ENCODE results near the gene ZCCHC24.

The ZCCHC24 gene

DNA sequence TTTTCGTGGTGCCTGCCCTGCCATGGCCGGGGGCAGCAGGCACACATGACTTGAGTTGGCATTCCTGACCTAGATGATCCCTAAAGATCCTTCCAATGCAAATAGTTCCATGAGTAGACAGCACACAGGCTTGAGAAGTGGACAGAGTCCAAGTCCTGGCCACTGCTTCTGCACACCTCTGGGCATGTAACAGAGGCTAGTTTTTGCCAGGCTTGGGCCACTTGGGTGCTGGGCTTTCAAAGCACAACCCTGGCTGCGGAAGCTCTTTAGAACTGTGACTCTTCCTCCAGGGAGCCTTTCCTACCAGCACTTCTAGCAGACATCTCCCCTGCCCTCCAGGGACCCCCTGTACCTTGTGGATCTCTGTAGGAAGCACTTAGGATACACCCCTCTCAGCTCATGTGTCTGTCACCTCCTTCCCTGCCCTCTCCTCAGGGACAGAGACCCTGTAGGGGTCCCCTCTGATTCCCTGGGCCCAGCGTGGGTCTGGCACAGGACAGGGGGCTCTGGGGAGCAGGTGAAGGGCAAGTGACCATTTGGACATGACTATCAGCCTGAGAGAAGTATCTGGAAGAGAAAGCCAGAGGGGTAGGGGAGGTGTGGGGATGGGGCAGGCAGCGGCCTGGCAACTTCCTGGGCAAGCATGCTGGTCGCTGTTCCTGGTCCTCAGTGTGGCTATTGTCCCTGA is 36.2 kb downstream of the ZCCHC24 start:
- DNase-seq = no peak

DNA sequence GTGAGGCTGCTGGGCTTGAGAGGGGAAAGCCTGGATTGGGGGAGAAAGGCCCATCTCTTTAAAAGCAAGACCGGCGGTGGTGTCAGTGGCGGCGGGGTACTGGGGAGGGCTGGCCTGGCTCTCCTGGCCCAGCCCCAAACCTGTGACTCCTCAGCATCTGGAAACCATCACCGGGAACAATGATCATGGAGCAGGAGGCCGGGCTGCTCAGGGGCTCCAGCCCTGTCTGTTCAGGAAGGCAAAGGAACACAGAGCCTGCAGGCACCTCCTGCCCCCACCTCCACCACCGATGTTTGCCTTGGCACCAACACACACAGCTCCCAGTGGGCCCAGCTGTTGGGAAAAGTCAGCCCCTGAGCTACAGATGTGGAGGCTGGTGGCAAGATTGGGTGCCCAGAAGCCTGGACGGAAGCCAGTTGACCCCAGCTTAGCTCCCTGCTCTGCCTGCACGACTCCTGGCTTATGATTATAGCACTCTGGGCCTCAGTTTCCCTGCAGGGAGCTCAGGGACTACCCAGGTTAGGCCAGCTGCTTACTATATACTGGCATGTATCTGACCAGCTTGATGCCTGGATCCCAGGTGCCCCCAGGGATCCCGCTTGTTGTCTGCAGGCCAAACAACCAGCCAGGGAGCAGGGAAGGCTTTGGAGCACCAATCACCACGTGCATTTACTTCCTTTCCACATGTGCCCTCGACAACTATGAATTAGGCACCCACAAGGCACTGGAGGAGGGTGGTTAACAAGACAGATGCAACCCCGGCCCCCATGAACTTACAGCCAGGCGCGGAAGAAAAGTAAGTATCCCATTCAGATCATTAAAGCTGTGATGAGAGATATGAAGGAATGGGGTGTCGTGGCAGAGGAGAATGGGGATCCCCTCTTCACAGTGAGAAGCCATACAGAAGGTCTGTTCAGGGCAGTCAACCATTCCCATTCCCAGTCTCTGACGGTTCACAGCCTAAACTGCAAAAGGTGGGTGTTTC is 37.3 kb downstream of the ZCCHC24 start:
- no peak for DNase-seq

DNA sequence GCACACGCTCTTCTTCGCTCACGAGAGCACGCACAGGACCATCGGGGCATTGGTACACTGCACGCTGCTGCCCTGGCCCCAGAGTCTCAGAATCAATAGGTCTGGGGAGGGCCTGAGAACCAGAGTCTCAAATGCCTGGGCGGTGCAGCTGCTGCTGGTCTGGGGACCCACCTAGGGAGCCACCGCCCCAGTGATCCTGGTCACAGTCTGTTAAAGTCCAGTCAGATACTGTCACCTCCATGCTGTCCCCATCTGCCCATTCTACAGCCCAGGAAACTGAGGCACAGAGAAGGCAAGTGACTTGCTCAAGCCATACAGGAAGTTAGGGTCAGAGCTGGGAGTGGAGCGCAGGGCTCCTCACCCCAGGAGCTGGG is 38.0 kb downstream of the ZCCHC24 start:
- DNase-seq = no peak

DNA sequence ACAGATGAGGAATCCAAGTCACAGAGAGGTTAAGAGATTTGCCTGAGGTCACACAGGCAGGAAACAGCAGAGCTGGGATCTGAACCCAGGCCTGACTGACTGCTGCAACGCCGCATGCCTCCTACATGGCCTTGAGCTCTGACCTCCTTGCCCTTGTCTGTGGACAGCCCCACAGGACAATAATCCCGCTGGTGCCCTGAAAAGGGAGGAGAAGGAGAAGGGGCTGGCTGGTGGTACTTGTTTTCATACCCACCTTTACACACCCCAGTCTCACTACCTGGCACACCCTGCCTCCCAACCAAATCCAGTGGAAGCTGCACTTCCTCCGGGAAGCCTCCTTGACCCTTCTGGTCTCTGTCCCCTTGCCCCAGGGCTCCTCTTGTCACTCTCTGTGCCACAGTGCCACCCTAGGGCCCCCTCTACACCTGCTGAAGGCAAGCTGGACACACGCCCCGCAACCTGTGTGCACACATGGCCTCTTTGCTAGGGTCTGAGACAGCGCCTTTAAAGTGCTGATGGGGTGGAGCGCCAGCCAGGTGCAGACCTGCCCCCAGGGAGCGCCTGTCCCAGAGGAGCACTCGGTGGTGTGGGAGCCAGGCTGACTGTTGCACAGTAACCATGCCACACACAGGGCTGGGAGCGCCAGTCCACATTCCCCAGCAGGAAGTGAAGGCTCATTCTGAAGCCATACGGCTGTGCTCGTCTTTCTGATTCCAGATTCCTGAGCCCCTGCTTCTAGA is 38.6 kb downstream of the ZCCHC24 start:
- DNase-seq = no peak

DNA sequence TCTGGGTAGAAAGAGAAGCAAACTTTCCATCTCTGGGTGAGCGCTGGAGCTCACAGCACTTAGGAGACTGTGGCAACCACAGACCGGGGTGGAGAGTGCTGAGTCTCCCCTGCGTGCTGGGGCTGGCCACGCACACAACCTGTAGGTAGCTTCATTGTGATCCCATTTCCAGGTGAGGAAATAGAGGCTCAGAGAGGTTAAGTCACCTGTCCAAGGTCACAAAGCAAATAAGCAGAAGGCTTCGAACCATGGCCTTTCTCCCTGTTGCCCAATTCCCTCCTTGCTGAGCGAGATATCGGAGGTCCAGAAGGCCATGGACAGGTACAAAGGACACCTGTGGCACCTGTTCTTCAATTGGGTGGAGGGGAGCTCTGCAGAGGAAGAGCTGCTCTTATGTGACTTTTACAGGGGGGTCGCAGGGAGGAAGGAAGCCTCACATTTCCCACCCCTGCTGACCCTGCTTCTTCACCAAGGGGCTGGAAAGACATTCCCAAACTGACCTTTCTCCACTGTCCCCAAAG is 39.4 kb downstream of the ZCCHC24 start:
- no peak for DNase-seq

DNA sequence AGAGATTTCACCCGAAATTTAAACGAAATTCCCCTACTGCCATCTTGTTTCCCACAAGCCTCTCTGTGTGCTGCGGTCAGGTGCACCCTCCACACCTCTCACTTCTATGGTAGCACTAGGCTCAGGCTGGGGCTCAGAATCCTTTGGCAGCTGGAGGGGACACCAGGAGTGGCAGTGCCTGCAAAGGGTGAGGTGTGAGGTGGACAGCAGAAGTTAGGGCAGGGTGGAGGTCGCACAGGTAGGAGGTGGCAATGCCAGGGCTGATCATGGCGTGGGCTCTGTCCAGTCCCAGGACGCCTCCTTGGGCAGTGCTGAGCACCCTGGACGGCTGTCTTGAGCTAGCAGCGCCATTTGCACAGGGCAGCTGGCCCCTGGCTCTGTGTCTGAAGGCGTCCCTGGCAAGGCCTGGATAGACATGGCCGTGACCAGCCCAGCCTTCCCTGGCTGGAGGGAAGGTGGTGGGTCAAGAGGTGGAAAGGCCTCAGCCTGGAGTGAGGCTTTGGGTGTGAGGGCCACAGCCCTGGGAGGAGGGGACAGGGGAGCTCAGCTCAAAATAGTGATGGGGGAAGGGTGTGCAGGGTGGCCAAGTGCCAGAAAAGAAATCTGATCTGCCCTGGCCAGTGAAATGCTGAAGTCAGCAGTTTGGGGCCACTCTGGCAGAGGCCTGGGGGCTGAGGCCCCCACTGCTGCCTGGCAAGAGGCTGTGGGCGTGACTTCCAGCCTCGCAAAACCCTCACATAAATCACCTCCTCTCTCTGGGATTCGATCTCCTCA is 40.0 kb downstream of the ZCCHC24 start:
- no peak for DNase-seq

DNA sequence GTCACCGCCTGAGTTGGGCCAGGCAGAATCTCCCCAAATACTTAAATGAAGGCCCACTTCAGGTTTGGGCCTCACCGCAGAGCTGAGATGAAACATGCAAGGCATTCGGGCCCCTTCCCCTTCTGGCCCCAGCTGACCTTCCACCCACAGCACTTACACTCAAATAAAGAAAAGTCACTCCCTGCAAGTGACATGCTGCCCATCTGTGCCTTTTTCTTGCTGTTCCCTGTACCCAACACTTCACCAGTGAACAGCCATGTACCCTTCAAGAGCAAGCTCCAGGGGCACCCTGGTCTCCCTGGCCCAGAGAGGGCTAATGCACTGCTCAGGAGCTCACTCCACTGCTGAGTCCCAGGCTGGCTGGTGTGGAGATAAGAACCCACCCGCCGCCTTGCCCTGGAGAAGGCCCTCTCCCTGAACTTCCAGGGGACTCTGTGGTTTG is 40.7 kb downstream of the ZCCHC24 start:
- no peak for DNase-seq

DNA sequence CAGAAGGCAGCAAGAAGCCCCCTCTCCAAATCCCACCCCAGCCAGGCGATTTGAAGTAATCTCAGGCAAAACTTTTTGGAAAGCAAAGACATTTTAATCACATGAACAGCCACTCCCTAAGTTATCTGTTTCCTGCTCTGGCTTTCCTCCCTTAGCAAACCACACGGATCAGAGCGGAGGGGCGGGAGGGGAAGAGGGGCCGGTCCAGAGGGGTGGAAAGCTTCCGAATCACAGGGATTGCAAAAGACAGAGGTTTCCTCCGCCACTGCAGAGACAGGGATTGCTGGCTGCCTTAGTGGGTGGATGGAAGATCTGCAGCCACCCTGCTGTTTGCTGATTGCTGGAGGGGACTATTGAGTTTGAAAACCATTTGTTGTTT is 41.2 kb downstream of the ZCCHC24 start:
- no peak for DNase-seq

DNA sequence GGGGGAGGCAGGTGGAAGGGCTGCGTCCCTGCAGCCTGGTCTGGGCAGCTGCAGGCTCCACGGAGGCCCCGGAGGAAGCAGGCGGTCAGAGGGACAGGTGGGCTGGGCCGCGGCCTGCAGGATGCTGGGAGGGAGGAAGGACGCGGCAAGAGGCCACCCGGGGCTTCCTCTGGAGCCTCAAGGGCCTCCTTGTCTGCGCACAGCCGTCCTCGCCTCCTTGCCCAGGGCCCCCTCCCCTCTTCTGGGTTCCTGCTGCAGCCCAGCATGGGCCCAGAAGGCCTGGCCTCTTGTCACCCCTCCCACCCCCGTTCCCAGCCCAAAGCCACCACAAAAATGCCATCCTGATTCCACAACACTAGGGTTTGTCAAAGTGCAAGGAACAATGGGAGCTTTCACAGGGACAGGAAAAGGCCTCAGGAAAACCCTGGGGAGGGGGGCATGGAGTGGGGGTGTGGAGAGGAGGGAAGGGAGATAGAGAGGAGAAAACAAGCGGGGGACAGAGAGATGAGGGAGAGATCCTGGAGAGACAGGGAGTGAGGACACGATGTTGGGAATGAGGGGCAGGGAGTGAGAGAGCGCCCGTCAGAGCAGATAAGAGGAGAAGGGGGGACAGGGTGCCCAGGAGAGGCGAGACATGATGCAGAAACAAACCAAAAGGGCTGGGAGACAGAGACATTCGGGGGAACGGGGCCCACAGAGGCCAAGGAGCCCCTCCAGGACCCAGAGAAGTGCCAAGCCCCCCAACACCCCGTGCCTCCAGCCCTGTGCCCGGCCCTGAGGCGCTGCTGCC is 41.8 kb downstream of the ZCCHC24 start:
- DNase-seq = no peak

DNA sequence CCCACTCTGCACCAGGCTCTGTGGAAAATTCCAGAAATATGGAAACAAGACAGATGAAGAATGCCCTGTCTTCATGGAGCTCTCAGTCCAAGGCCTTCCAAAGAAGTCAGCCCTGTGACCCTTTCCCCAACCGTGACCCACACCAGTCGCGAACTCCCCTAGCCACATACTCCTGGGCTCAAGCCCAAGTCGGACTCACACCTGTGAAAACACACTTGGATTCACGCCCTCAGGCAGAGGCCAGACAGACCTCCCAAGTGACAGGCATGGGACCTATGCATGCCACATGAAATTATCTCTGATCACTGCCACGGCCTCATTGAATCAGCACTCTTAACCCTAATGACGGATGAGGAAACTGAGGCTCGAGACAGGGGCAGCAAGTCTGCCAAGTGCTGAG is 42.5 kb downstream of the ZCCHC24 start:
- DNase-seq = no peak

DNA sequence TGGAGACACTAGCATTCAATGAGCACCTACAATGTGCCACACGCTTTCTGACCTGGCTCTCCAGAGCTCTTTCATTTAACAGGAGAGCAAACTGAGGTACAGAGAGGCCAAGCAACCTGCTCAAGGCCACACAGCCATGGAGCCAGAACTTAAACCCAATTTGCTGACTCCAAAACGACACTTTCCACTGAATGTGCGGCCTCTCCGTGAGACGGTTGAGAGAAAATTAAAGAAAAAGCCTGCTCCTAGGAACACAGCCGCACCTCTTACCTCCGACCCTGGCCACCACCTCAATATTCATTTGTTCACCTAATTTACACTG is 42.8 kb downstream of the ZCCHC24 start:
- DNase-seq = no peak

DNA sequence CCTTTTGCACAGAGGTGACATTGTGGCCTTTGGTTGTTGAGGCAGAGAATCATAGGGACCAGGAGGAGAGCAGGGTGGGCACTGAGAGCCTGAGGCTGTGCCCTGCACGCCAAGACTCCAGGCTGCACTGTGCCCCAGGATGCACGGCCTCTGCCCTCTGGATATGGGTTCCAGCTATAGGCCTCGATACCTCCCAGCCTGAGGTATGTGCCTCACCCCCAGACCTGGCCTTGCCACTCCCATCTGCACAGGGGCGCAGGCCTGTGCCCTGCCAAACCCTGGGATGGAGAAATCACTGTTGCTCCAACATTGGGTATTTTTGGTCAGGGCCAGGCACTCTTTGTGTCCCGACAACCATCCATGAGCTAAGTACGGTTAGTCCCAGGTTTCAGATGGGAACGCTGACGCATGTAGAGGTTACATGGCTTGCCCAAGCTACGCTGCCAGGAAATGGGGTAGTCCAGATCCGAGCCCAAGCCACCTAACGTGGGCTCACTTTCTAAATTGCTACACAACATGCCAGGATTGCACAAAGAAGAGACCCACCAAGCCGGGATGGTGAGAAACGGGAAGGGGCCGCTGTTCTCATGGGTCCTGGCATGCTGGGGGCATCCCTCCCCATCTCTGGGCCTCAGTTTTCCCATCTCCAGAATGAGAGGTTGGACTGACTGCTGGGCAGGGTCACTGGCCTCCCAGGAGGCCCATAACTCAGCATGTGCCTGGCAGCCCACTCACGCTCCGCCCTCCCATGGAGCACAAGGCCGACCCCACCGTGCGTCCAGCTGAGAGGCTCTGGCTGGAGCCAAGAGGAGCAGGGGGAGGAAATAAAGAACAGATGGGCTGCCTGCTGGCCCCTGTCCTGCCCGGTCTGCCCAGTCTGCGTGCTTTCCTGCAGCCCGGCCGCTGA is 44.2 kb downstream of the ZCCHC24 start:
- no peak for DNase-seq

DNA sequence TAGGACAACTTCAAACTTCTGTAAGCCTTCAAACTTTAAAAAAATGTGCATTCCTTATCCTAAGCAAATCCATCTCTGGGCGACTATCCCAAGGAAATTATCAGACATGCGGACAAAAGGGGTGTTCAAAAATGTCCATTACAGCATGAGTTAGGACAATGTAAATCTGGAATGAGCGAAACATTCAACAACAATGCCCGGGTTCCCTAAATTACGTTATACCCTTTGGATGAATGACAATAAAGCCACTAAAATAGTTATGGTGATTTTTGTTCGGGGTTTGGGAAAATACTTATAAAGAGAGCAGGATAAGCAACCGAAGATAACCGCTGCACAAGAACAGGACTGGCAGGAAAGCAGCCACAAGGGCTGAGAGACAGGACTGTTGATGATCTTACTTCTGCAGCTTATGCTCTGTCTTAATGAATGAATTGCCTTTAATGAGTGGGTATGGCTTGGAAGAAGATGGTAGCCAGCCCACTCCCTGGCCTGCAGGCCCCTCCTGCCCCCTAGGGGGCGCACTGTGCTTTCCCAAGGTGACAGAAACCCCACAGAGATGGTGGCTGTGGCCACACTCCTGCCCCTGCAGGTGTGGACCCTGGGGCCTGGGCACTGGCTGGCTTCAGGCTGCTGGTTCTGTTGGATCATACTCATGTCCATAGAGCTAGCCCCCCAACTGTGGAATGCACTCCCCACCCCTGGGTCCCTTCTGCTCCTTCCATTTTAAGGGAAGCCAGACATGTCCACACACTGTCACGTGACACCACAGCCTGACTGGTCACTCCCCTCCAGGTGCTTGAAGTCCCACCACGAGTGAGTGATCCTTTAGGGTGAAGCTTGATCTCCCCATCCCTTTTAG is 45.0 kb downstream of the ZCCHC24 start:
- DNase-seq = peak; percentile 37

DNA sequence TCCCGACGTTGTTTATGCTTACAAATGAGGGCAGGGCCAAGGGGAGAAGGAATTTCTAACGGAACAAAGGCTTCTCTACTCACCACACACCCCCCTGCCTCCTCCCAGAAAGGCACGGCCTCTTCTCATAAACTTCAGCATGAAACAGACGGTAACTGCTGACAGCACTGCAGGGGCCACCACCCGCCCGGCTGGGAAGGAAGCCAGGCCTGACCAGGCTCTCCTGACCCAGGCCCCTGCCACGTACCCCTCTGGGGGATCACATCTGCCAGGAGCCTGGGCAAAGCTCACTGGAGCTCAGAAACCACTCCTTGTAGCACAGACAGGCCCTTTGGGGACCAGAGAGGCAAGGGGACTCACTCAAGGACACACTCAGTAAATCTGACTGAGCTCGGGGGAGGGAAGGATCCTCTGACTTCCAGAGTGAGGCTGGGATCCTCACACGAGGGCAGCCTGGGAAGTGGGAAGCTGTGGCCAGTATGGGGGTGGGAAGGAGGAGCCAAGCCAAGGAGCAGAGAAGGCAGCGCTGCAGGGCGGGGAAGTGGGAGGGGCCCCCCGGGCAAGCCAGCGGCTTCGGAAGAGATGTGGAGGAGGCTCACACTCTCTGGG is 46.1 kb downstream of the ZCCHC24 start:
- DNase-seq = no peak

DNA sequence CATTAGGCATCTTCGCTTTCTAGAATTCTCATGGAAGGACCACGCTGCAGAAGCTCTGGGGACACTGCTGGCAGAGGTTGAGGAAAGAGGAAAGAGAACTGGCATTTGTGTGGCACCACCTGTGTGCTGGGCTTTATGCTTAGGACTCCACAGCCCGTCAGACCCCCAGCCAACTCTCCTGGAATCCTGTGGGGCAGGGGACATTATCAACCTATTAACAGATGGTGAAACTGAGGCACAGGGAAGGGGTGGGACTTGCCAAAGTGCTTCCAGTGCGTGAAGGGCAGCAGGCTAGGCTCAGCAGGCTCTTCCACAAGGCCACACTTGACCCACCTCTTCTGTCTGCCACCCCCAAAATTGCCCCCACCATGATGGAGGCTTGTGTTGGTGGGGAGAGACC is 46.8 kb downstream of the ZCCHC24 start:
- DNase-seq = no peak

DNA sequence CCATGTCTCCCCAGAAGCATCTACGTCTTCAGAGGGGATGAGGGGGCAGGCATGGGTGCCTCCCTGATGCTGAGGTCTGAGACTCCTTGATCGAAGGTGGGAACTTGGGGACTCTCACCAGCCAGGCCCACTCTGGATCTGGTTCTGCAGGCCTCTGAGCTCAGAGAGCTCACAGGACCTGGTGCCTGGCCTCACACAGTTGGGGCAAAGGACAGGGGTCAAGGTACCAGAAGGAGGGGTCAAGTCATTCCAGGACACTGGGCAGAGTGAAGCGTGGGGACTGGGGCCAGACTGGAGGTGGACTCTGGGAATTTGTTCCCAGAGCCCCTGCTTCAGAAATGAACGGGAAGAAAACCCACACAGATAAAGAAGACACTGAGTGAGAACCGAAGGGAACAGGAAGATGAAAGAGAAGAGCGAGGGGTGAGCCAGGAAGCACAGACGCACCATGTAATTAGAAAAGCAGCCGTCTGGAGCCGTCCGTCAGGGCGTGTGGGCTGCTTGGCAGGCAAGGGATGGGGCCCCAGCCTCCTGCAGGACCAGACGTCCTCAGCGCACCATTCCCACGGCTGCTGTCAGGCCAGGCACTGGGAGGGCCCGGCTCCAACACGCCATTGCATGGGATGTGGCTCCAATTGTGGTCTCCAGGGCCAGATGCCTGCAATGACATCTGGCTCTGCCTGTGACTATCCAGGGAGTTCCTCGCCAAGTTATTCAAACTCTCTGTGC is 47.7 kb downstream of the ZCCHC24 start:
- no peak for DNase-seq

DNA sequence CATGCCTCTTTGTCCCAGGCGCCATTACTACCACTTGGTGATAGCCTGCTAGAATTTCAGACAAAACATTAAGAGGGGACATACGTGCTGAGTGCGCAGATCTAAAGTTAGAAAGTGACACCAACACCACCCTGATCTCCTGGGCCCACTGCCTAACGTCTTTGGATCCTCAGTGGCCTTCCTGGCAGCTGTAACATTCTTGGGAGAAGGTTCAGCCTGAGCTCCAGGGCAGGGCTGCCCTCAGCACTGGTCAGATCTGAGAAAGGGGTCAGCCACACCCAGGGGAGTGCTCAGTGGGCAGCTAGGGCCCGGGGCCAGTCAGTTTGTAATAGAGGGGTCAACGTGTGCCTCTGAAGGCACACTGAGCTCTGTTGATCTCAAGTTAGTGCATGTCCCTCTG is 48.4 kb downstream of the ZCCHC24 start:
- no peak for DNase-seq

DNA sequence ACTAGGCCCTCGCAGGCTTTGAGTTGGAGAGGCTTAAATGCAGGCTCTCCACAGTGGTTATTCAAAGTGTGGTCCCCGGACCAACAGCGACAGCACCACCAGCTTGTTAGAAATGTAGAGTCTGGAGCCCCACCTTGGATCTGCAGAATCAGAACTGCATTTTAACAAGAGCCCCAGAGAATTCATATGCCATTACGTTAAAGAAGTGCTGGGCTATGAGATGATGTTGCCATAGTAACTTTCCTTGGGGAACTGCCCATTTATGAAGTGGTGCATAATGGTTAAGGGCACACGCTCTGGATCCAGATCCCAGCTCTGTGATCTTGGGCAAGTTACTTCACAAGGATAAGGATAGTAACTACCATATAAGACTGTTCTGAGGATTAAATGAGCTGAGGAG is 48.9 kb downstream of the ZCCHC24 start:
- DNase-seq = no peak

DNA sequence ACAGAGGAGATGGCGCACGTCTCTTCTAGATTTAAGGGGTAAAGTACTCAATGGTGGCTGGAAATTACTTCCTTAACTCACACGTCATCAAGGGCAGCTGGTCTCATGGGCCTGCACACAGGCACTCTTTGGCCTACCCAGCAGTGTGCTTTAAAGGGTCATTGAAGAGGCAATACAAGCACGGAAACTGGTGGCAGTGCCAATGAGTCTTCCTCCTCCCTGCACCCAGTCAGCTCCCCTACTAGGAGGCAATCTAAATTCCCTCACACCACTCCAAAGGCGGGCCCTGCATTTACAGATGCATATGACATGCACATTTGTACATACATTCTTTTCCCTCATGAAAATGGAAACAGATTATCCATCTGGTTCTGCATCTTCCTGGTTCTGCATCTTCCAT is 50.8 kb downstream of the ZCCHC24 start:
- no peak for DNase-seq
